OCI-LY1 (cell line): ENCODE measurements around the gene DEDD.

ENCODE experiments used
- H2AFZ ChIP-seq: fragments of 200-600 bp; sonication (generic), shearing (Covaris generic); 2 replicates; pipeline ENCODE4 v1.6.0; 2014; ENCODE audit warnings: antibody characterized with exemption, mild to moderate bottlenecking, low read length
- H3F3A ChIP-seq: fragments of 200-600 bp; sonication (generic), shearing (Covaris generic); 2 replicates; pipeline ENCODE4 v1.6.0; 2014; ENCODE audit warnings: mild to moderate bottlenecking, antibody characterized with exemption, low read length, moderate library complexity; ENCODE audit not compliant: insufficient read depth
- H3K27ac ChIP-seq: fragments of 200-600 bp; sonication (generic); 2 replicates; pipeline ENCODE4 v1.5.1; 2014; ENCODE audit warnings: low read length, mixed run types, mild to moderate bottlenecking, low read depth; ENCODE audit not compliant: poor library complexity, severe bottlenecking
- H3K27me3 ChIP-seq: fragments of 200-600 bp; sonication (generic); 2 replicates; pipeline ENCODE4 v1.6.0; 2014; ENCODE audit warnings: antibody characterized with exemption, mild to moderate bottlenecking, low read length, moderate library complexity; ENCODE audit not compliant: insufficient read depth
- H3K36me3 ChIP-seq: fragments of 200-600 bp; sonication (generic); 2 replicates; pipeline ENCODE4 v1.6.1; 2014; ENCODE audit warnings: mild to moderate bottlenecking, antibody characterized with exemption, low read length, moderate library complexity, mixed read lengths; ENCODE audit not compliant: insufficient read depth
- H3K4me1 ChIP-seq: fragments of 200-600 bp; sonication (generic); 2 replicates; pipeline ENCODE4 v1.5.1; 2014; ENCODE audit warnings: mild to moderate bottlenecking, low read length, moderate library complexity; ENCODE audit not compliant: insufficient read depth, severe bottlenecking
- H3K4me2 ChIP-seq: fragments of 200-600 bp; sonication (generic), shearing (Covaris generic); 2 replicates; pipeline ENCODE4 v1.6.1; 2014; ENCODE audit warnings: low read length
- H3K4me3 ChIP-seq: fragments of 200-600 bp; sonication (generic); 2 replicates; pipeline ENCODE4 v1.5.1; 2014; ENCODE audit warnings: low read length, low read depth, mild to moderate bottlenecking, mixed read lengths; ENCODE audit not compliant: poor library complexity, severe bottlenecking
- H3K79me2 ChIP-seq: fragments of 200-600 bp; shearing (Covaris generic); 2 replicates; pipeline ENCODE4 v1.6.1; 2016; ENCODE audit warnings: mixed run types, low read length, mixed read lengths; ENCODE audit not compliant: insufficient read depth
- H3K9ac ChIP-seq: fragments of 200-600 bp; sonication (generic), shearing (Covaris generic); 2 replicates; pipeline ENCODE4 v1.6.1; 2014; ENCODE audit warnings: mild to moderate bottlenecking, low read length, mixed read lengths
- H3K9me2 ChIP-seq: fragments of 200-600 bp; sonication (generic), shearing (Covaris generic); 2 replicates; pipeline ENCODE4 v1.6.1; 2014; ENCODE audit warnings: low read depth, mild to moderate bottlenecking, low read length, mixed read lengths
- H3K9me3 ChIP-seq: fragments of 200-600 bp; shearing (Covaris generic); 2 replicates; pipeline ENCODE4 v1.6.1; 2014; ENCODE audit warnings: low read length, mixed read lengths
- H4K20me1 ChIP-seq: fragments of 200-600 bp; sonication (generic), shearing (Covaris generic); 2 replicates; pipeline ENCODE4 v1.6.0; 2016; ENCODE audit warnings: mild to moderate bottlenecking, low read length; ENCODE audit not compliant: insufficient read depth
- CTCF ChIP-seq: fragments of 200-600 bp; sonication (generic), shearing (Covaris generic); IDR thresholded peaks from 2 replicates; pipeline ENCODE4 v1.5.1; 2017; ENCODE audit warnings: mild to moderate bottlenecking, antibody characterized with exemption, low read length, moderate library complexity, mixed read lengths
- EZH2 ChIP-seq: fragments of 200-600 bp; sonication (generic), shearing (Covaris generic); IDR thresholded peaks from 2 replicates; pipeline ENCODE4 v1.8.0; 2017; ENCODE audit warnings: borderline replicate concordance, mixed run types, mild to moderate bottlenecking, antibody characterized with exemption, low read length, moderate library complexity, mixed read lengths

The DEDD gene

GRCh38 chr1:161130266-161130665, 2.2 kb downstream of the DEDD start:
- H2AFZ ChIP-seq = no peak overlapping the region
- no peaks in the 10 kb centered on the region for H3K9me3 ChIP-seq
- H3K4me3 ChIP-seq = no peak overlapping the region
- peaks cover 28% of the 10 kb centered on the region for H3K4me1 ChIP-seq
- H3K27me3 ChIP-seq = no peaks in the 10 kb centered on the region
- H3K79me2 ChIP-seq = peaks cover 13% of the 10 kb centered on the region; the same call in 1 of the 2 replicates
- H3K9ac ChIP-seq = no peak overlapping the region
- no peak for TF ChIP-seq EZH2
- no peak for TF ChIP-seq CTCF
- H3K9me2 ChIP-seq = no peaks in the 10 kb centered on the region
- no peak overlapping the region for H3K27ac ChIP-seq
- peak overlapping the region; percentile 99; the same call in 1 of the 2 replicates for H3K4me2 ChIP-seq
- H3F3A ChIP-seq = 0 out of 2 replicates have a peak, but pooled peaks cover 4% of the 10 kb centered on the region
- no peaks in the 10 kb centered on the region for H4K20me1 ChIP-seq
- peaks cover 45% of the 10 kb centered on the region for H3K36me3 ChIP-seq

GRCh38 chr1:161128591-161129420, 3.7 kb downstream of the DEDD start:
- no peaks in the 10 kb centered on the region for H3K9me2 ChIP-seq
- no peaks in the 10 kb centered on the region for H4K20me1 ChIP-seq
- H3K4me3 ChIP-seq = no peak overlapping the region
- peaks cover 12% of the 10 kb centered on the region; the same call in 1 of the 2 replicates for H3K79me2 ChIP-seq
- TF ChIP-seq CTCF = no peak
- no peak for TF ChIP-seq EZH2
- 0 out of 2 replicates have a peak, but pooled peaks cover 4% of the 10 kb centered on the region for H3F3A ChIP-seq
- no peak overlapping the region for H3K9ac ChIP-seq
- H3K4me2 ChIP-seq = no peak overlapping the region
- H3K4me1 ChIP-seq = peaks cover 25% of the 10 kb centered on the region
- H2AFZ ChIP-seq = no peak overlapping the region
- H3K27ac ChIP-seq = no peak overlapping the region
- peaks cover 59% of the 10 kb centered on the region for H3K36me3 ChIP-seq
- H3K27me3 ChIP-seq = no peaks in the 10 kb centered on the region
- no peaks in the 10 kb centered on the region for H3K9me3 ChIP-seq

GRCh38 chr1:161127649-161128048, 4.8 kb downstream of the DEDD start:
- H3K4me2 ChIP-seq = no peak overlapping the region
- no peak overlapping the region for H3K27ac ChIP-seq
- peaks cover 3% of the 10 kb centered on the region; the same call in 1 of the 2 replicates for H3K79me2 ChIP-seq
- H3K27me3 ChIP-seq = no peaks in the 10 kb centered on the region
- H2AFZ ChIP-seq = no peak overlapping the region
- no peaks in the 10 kb centered on the region for H4K20me1 ChIP-seq
- H3K9ac ChIP-seq = no peak overlapping the region
- no peaks in the 10 kb centered on the region for H3K9me3 ChIP-seq
- peaks cover 67% of the 10 kb centered on the region for H3K36me3 ChIP-seq
- peaks cover 19% of the 10 kb centered on the region for H3K4me1 ChIP-seq
- no peak for TF ChIP-seq EZH2
- TF ChIP-seq CTCF = no peak
- H3K4me3 ChIP-seq = no peak overlapping the region
- H3F3A ChIP-seq = 0 out of 2 replicates have a peak, but pooled peaks cover 4% of the 10 kb centered on the region
- H3K9me2 ChIP-seq = no peaks in the 10 kb centered on the region
